HepG2 (cell line): ENCODE measurements around the gene PRR29. TPM values are rescaled to one million over a fixed set of nuclear protein-coding genes. Genes with fewer than 3 reads are reported as not detected.

Experiments
- ATAC-seq: fragments of 200-7000 bp; cut with Tn5 transposase; 3 replicates; pipeline ENCODE4 v1.9.1; 2020; ENCODE audit warnings: mild to moderate bottlenecking, moderate library complexity
- BruUV-seq: library from RNA; stranded (reverse); fragments of 400-500 nt; replicated peaks from 2 replicates; lab custom pipeline; 2021; lab: Mats Ljungman, UMichigan
- CTCF ChIA-PET: fragments of 300-600 bp; formaldehyde crosslinking; extraction: SDS; loops from one replicate; lab custom pipeline; 2021; ENCODE audit warnings: low total read pairs, inconsistent platforms, low intra/inter-chr PET ratio; lab: Yijun Ruan, JAX
- POLR2A ChIA-PET: fragments of 350-600 bp; sonication (Branson Sonifier 250); formaldehyde crosslinking; loops from one replicate; lab custom pipeline; 2020; ENCODE audit warnings: antibody characterized with exemption, inconsistent platforms; lab: Yijun Ruan, JAX
- DNase-seq: peaks from one replicate; pipeline ENCODE4 v3.0.0-alpha.2; 2015; ENCODE audit warnings: low spot score
- FAIRE-seq: peaks from 3 replicates; lab custom pipeline; 2011; peaks lifted over from hg19 to GRCh38; lab: Jason Lieb, UNC
- H2AFZ ChIP-seq: one replicate; pipeline ENCODE4 v1.6.1; 2011; ENCODE audit warnings: low read length, inconsistent platforms
- H3K27ac ChIP-seq: fragments of 300-600 bp; 3 replicates; pipeline ENCODE4 v1.8.0; 2011; ENCODE audit warnings: mixed run types, mild to moderate bottlenecking, mixed read lengths, low read length, inconsistent platforms; ENCODE audit not compliant: insufficient read depth; ENCODE audit errors: extremely low read length
- H3K27me3 ChIP-seq, 2 experiments: fragments of 200-600 bp in 1 of 2; 2 replicates in 1 of 2; 3 replicates in 1 of 2; pipeline versions ENCODE4 v1.6.0 to v1.8.0; 2011; ENCODE audit warnings: low read length in 2 of 2, mild to moderate bottlenecking in 2 of 2, moderate library complexity in 2 of 2, inconsistent platforms in 1 of 2; ENCODE audit not compliant: insufficient read depth in 2 of 2, control insufficient read depth in 1 of 2
- H3K36me3 ChIP-seq, 2 experiments: fragments of 200-600 bp in 1 of 2; replicated peaks in 1 of 2; 2 replicates in 1 of 2; 3 replicates in 1 of 2; pipeline versions ENCODE4 v1.5.1 to v1.8.0; 2011; ENCODE audit warnings: low read length in 2 of 2, inconsistent platforms in 1 of 2; ENCODE audit not compliant: insufficient read depth in 2 of 2, control insufficient read depth in 1 of 2
- H3K4me1 ChIP-seq: 2 replicates; pipeline ENCODE4 v1.5.1; 2012; ENCODE audit warnings: low read length, inconsistent platforms; ENCODE audit not compliant: insufficient read depth
- H3K4me2 ChIP-seq: 2 replicates; pipeline ENCODE4 v1.6.0; 2011; ENCODE audit warnings: low read depth, low read length, inconsistent platforms
- H3K4me3 ChIP-seq, 3 experiments: fragments of 200-600 bp in 1 of 3; sonication (generic), shearing (Covaris generic) in 1 of 3; replicated peaks in 1 of 3; 2 replicates each; pipeline ENCODE4 v1.5.1; 2011 to 2016; ENCODE audit warnings: low read length in 3 of 3, inconsistent platforms in 2 of 3, low read depth in 2 of 3, mild to moderate bottlenecking in 2 of 3, control low read depth in 1 of 3, mixed read lengths in 1 of 3; ENCODE audit not compliant: insufficient read depth in 1 of 3
- H3K79me2 ChIP-seq: one replicate; pipeline ENCODE4 v1.6.1; 2011; ENCODE audit warnings: low read length, inconsistent platforms; ENCODE audit not compliant: insufficient read depth
- H3K9ac ChIP-seq: 2 replicates; pipeline ENCODE4 v1.6.0; 2011; ENCODE audit warnings: mild to moderate bottlenecking, low read depth, low read length, inconsistent platforms; ENCODE audit not compliant: insufficient read depth
- H3K9me3 ChIP-seq: 2 replicates; pipeline ENCODE4 v1.5.1; 2012; ENCODE audit warnings: mild to moderate bottlenecking, low read length
- H4K20me1 ChIP-seq: 2 replicates; pipeline ENCODE4 v1.6.0; 2011; ENCODE audit warnings: inconsistent platforms, mild to moderate bottlenecking, low read length, moderate library complexity; ENCODE audit not compliant: insufficient read depth
- AGO2 ChIP-seq: fragments of 200-400 bp; formaldehyde crosslinking; optimal IDR thresholded peaks from 2 replicates; pipeline ENCODE3; 2017; ENCODE audit warnings: mild to moderate bottlenecking, low read depth, low read length, moderate library complexity
- BORCS8-MEF2B ChIP-seq: sonication (generic); formaldehyde crosslinking; IDR thresholded peaks from 2 replicates; pipeline ENCODE4 v1.8.0; 2022; ENCODE audit warnings: mild to moderate bottlenecking, missing genetic modification reagents
- FOSL1 ChIP-seq: sonication (generic); formaldehyde crosslinking; IDR thresholded peaks from 2 replicates; pipeline ENCODE4 v1.9.0; 2021; ENCODE audit warnings: missing genetic modification reagents, borderline replicate concordance
- GATAD1 ChIP-seq: IDR thresholded peaks from 2 replicates; pipeline ENCODE4 v1.6.1; 2016; ENCODE audit warnings: missing genetic modification reagents, missing compliant biosample characterization
- HCFC1 ChIP-seq: fragments of 150-350 bp; IDR thresholded peaks from 2 replicates; pipeline ENCODE4 v1.6.1; 2014; ENCODE audit warnings: low read depth, low read length
- LCORL ChIP-seq, 2 experiments: fragments of 450-650 bp in 1 of 2; sonication (generic) in 1 of 2; formaldehyde crosslinking in 1 of 2; IDR thresholded peaks; 2 replicates each; pipeline versions ENCODE4 v1.5.0 to v1.6.1; 2017 to 2020; ENCODE audit warnings: antibody characterized with exemption in 1 of 2, missing genetic modification reagents in 1 of 2
- MAFF ChIP-seq: IDR thresholded peaks from 2 replicates; pipeline ENCODE4 v1.6.1; 2011; ENCODE audit warnings: low read depth, low read length, improper control_type of control experiment
- MAFK ChIP-seq, 2 experiments: IDR thresholded peaks in 1 of 2; conservative IDR thresholded peaks in 1 of 2; 2 replicates each; pipeline ENCODE4 v1.6.1; 2011; ENCODE audit warnings: improper control_type of control experiment in 2 of 2, low read length in 2 of 2
- ZNF879 ChIP-seq: sonication (generic); formaldehyde crosslinking; IDR thresholded peaks from 2 replicates; pipeline ENCODE4 v1.8.1; 2023; ENCODE audit warnings: missing genetic modification reagents
- WGBS: methylation state at CpG from one replicate; pipeline ENCODE4 v1.1.6; 2017; ENCODE audit warnings: low lambda C conversion rate; 5-methylcytosine and 5-hydroxymethylcytosine counted together
- in situ Hi-C: cut with HindIII; loops from 2 replicates; pipeline ENCODE4 v1.10.0; 2017; ENCODE audit warnings: low pct_unique_long_range_greater_than_20kb; ENCODE audit not compliant: extremely low pct_ligation_motif_present
- intact Hi-C: fragments of 100-400 bp; cut with micrococcal nuclease; formaldehyde crosslinking; loops from one replicate; pipeline ENCODE4 v1.10.0; 2022; ENCODE audit not compliant: unreplicated experiment
- polyA plus RNA-seq, 8 experiments: library from polyadenylated mRNA; depleted of rRNA in 3 of 8; stranded (reverse) in 7 of 8; unstranded in 1 of 8; fragments of >200 nt; fragmentation: Illumina TruSeq in 4 of 8; extraction: Trizol in 4 of 8; gene quantifications; 2 replicates each; pipeline versions ENCODE4 v1.2.1 to v1.2.3, GENCODE V29; 2011 to 2016; ENCODE audit warnings: low read depth in 4 of 8, missing spikeins in 1 of 8, mixed read lengths in 1 of 8; ENCODE audit not compliant: insufficient read depth in 1 of 8
- total RNA-seq, 5 experiments: library from RNA; depleted of rRNA; stranded (reverse); fragments of >200 nt; fragmentation: Illumina TruSeq; extraction: Trizol; gene quantifications; 2 replicates each; pipeline ENCODE4 v1.2.3, GENCODE V29; 2016; ENCODE audit warnings: low read depth in 1 of 5
- TF ChIP-seq, protein P1 (sequence below): sonication (generic); formaldehyde crosslinking; IDR thresholded peaks from 2 replicates; pipeline ENCODE4 v1.9.0; 2021; ENCODE audit warnings: missing genetic modification reagents, borderline replicate concordance
- TF ChIP-seq, protein P2 (sequence below), 2 experiments: IDR thresholded peaks; 2 replicates each; pipeline ENCODE4 v1.6.1; 2011 to 2012; ENCODE audit warnings: low read length in 2 of 2, borderline replicate concordance in 1 of 2, low read depth in 1 of 2, mild to moderate bottlenecking in 1 of 2, moderate library complexity in 1 of 2
- TF ChIP-seq, protein P3 (sequence below): conservative IDR thresholded peaks from 2 replicates; pipeline ENCODE4 v1.6.1; 2018; ENCODE audit warnings: missing genetic modification reagents

PRR29 gene
- total and polyA plus RNA-seq, 2 of the 13 experiments (the other 11 are each of a cell fraction or from before 2014, with no cell fraction given) = 0.07 to 0.20 TPM

DNA sequence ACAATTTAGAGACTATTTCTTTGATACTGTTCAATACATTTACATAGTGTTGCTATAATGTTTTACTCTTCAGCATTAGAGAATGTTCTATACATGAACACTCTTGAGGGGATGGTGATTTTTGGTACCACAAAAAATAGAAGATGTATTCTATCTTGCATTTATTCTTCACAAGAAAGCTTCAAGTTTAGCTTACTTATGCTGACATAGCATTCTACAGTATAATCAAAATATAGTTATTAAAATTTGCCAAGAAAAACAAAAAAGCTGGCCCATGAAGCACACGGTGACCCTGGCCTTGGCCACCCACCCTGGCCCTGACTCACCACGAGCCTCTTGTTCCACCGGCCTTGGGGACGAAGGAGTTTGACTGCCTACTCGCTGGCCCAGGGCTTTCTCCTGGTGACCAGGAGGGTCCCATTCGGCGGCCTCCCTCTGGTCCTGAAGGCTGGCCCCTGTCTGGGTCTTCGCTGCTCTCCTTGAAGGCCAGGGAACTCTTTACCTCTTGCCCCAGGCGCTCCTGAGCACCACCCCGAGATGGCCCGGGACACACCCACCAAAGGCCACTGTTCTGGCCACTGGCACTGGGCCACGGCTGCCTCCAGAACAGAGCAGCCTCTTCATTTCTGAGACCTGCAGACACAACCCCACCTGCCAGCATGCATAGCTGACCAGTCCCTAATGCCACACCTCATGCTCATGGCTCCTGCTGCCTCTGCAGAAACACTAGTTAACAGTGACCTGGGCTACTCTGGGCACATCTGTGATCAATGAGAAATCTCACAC lies 44.7 kb downstream of the PRR29 start:
- CTCF ChIA-PET = no interaction called here
- in situ Hi-C loops = no loop called here
- no peaks in the 10 kb centered on the region for H3K79me2 ChIP-seq

DNA sequence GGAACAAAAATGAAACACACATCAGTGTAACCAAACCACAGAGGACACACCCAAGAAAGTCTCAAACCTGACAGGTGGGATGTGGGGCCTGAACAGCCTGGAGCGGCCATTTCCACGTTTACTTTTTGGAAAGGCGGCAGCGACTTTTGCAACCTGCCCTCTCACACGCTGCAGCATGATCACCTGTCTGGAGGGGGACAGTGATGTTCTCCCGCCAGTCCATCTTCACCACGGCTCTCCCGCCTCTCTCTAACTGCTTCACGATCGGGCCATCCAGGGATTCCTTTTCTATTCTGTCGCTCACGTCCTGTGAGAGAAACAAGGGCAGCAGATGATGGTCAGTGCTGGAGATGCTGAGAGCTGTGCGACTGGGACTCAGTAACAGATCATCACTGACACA lies 47.0 kb downstream of the PRR29 start:
- ChIA-PET POLR2A (no interaction called here), CTCF (no interaction called here)
- no peak overlapping the region for H3K27ac ChIP-seq
- no TSS peak for BruUV-seq
- H3K27me3 ChIP-seq = no peaks in the 10 kb centered on the region
- H3K4me1 ChIP-seq = no peaks in the 10 kb centered on the region
- H3K36me3 ChIP-seq = peaks cover 37 to 64% of the 10 kb centered on the region in 2 experiments
- H3K9ac ChIP-seq = no peak overlapping the region
- 88% methylated on average over 13 of the region's 13 CpGs for WGBS
- DNase-seq = no peak
- no peaks in the 10 kb centered on the region for H3K9me3 ChIP-seq
- no peak for ATAC-seq
- H2AFZ ChIP-seq = no peak overlapping the region
- H4K20me1 ChIP-seq = no peaks in the 10 kb centered on the region
- intact Hi-C loops = no loop called here
- in situ Hi-C loops = no loop called here
- H3K4me2 ChIP-seq = no peak overlapping the region
- H3K4me3 ChIP-seq = no peak overlapping the region
- no peaks in the 10 kb centered on the region for H3K79me2 ChIP-seq
- no peak for FAIRE-seq
- TF ChIP-seq FOSL1 (CRISPR knock-in tag) (no peak), LCORL (IDR thresholded peaks at IDR 0.05) (no peak), LCORL (CRISPR knock-in tag; IDR thresholded peaks at IDR 0.05) (no peak), ZNF879 (CRISPR knock-in tag) (no peak), HCFC1 (no peak), GATAD1 (CRISPR knock-in tag) (no peak), BORCS8-MEF2B (CRISPR knock-in tag) (no peak)
- TF ChIP-seq, protein P1, sequence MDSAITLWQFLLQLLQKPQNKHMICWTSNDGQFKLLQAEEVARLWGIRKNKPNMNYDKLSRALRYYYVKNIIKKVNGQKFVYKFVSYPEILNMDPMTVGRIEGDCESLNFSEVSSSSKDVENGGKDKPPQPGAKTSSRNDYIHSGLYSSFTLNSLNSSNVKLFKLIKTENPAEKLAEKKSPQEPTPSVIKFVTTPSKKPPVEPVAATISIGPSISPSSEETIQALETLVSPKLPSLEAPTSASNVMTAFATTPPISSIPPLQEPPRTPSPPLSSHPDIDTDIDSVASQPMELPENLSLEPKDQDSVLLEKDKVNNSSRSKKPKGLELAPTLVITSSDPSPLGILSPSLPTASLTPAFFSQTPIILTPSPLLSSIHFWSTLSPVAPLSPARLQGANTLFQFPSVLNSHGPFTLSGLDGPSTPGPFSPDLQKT (CRISPR knock-in tag) = no peak
- TF ChIP-seq, protein P2, sequence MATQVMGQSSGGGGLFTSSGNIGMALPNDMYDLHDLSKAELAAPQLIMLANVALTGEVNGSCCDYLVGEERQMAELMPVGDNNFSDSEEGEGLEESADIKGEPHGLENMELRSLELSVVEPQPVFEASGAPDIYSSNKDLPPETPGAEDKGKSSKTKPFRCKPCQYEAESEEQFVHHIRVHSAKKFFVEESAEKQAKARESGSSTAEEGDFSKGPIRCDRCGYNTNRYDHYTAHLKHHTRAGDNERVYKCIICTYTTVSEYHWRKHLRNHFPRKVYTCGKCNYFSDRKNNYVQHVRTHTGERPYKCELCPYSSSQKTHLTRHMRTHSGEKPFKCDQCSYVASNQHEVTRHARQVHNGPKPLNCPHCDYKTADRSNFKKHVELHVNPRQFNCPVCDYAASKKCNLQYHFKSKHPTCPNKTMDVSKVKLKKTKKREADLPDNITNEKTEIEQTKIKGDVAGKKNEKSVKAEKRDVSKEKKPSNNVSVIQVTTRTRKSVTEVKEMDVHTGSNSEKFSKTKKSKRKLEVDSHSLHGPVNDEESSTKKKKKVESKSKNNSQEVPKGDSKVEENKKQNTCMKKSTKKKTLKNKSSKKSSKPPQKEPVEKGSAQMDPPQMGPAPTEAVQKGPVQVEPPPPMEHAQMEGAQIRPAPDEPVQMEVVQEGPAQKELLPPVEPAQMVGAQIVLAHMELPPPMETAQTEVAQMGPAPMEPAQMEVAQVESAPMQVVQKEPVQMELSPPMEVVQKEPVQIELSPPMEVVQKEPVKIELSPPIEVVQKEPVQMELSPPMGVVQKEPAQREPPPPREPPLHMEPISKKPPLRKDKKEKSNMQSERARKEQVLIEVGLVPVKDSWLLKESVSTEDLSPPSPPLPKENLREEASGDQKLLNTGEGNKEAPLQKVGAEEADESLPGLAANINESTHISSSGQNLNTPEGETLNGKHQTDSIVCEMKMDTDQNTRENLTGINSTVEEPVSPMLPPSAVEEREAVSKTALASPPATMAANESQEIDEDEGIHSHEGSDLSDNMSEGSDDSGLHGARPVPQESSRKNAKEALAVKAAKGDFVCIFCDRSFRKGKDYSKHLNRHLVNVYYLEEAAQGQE (IDR thresholded peaks at IDR 0.05; ENCODE audit: borderline replicate concordance in 1 of 2, low read depth in 1 of 2, low read length in 2 of 2) = no peak

More for the DNA sequence above, 44.7 kb downstream of the PRR29 start:
- H3K4me3 ChIP-seq = no peak overlapping the region
- H3K36me3 ChIP-seq = peaks cover 27 to 48% of the 10 kb centered on the region in 2 experiments
- POLR2A ChIA-PET = interaction anchor here (0.8 to 1.2 kb wide), 2 partner anchors 19 to 103 kb away, joined by 3 read pairs; no protein-coding TSS in a partner anchor
- DNase-seq (no peak), ATAC-seq (no peak), FAIRE-seq (no peak)
- 98% methylated on average over 12 of the region's 12 CpGs for WGBS
- no peak overlapping the region for H2AFZ ChIP-seq
- H3K4me1 ChIP-seq = no peaks in the 10 kb centered on the region
- no peaks in the 10 kb centered on the region for H3K9me3 ChIP-seq
- no peaks in the 10 kb centered on the region for H4K20me1 ChIP-seq
- TF ChIP-seq, protein P3, sequence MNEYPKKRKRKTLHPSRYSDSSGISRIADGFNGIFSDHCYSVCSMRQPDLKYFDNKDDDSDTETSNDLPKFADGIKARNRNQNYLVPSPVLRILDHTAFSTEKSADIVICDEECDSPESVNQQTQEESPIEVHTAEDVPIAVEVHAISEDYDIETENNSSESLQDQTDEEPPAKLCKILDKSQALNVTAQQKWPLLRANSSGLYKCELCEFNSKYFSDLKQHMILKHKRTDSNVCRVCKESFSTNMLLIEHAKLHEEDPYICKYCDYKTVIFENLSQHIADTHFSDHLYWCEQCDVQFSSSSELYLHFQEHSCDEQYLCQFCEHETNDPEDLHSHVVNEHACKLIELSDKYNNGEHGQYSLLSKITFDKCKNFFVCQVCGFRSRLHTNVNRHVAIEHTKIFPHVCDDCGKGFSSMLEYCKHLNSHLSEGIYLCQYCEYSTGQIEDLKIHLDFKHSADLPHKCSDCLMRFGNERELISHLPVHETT = no peak
- TF ChIP-seq MAFF (peak; percentile 83), AGO2 (peak; percentile 53), MAFK (conservative IDR thresholded peaks at IDR 0.05 in 1 of 2, IDR thresholded peaks at IDR 0.05 in 1 of 2; ENCODE audit: low read length in 2 of 2) (peak; percentile 84 to 92)
- TF ChIP-seq, all 625 proteins: peak for 3
- Histone ChIP-seq H3K9ac (no peak overlapping the region), H3K4me2 (no peak overlapping the region), H3K27me3 (no peaks in the 10 kb centered on the region), H3K27ac (no peak overlapping the region)
- intact Hi-C loops = no loop called here
- no TSS peak for BruUV-seq
